NCI-H187 treated with DMSO at 0.1 percent for 48 hours (cell line): ENCODE results near the gene HSPA1L.
"Not testable (repeated sequence)": the region's sequence is repeated elsewhere in the genome, so short reads cannot be mapped to it uniquely, and the experiment has no call there.

Experiments used
- DNase-seq: peaks from one replicate; lab custom pipeline; 2025; lab: John Stamatoyannopoulos, UW

Gene HSPA1L

DNA sequence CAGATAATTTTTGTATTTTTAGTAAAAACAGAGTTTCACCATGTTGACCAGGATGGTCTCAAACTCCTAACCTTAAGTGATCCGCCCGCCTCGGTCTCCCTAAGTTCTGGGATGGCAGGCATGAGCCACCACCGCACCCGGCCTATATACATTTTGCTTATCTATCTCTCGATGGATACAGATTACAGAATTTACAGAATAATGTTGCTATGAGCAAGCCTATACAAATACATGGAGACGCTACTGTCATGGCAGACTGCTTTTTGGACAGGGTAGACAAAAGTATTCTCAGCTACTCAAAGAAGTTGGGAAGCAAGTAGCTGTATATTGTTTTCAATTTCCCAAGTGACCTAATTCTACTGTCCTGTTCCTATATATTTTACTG is 1.6 kb downstream of the HSPA1L start:
- DNase-seq, result no peak

DNA sequence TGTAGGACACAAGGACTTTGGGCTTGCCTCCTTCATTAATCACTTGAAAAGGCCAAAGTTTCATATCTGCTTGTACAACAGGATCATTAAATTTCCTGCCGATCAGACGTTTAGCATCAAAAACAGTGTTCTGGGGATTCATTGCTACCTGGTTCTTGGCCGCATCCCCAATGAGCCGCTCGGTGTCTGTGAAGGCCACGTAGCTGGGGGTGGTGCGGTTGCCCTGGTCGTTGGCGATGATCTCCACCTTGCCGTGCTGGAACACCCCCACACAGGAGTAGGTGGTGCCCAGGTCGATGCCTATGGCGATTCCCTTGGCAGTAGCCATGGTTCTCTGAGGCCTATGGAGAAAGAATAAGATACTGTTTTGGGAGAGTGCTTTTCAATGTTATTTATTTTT is 3.4 kb downstream of the HSPA1L start:
- no peak for DNase-seq

DNA sequence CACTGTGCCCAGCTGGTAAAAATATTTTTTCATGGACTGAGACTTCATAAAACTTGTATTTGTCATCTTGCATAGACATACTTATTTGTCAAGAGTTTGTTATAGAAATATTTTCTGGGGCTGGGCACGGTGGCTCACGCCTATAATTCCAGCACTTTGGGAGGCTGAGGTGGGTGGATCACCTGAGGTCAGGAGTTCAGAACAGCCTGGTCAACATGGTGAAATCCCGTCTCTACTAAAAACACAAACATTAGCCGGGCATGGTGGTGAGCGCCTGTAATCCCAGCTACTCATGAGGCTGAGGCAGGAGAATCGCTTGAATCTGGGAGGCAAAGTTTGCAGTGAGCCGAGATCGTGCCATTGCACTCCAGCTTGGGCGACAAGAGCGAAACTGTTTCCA is 6.5 kb downstream of the HSPA1L start:
- not testable (repeated sequence) for DNase-seq

DNA sequence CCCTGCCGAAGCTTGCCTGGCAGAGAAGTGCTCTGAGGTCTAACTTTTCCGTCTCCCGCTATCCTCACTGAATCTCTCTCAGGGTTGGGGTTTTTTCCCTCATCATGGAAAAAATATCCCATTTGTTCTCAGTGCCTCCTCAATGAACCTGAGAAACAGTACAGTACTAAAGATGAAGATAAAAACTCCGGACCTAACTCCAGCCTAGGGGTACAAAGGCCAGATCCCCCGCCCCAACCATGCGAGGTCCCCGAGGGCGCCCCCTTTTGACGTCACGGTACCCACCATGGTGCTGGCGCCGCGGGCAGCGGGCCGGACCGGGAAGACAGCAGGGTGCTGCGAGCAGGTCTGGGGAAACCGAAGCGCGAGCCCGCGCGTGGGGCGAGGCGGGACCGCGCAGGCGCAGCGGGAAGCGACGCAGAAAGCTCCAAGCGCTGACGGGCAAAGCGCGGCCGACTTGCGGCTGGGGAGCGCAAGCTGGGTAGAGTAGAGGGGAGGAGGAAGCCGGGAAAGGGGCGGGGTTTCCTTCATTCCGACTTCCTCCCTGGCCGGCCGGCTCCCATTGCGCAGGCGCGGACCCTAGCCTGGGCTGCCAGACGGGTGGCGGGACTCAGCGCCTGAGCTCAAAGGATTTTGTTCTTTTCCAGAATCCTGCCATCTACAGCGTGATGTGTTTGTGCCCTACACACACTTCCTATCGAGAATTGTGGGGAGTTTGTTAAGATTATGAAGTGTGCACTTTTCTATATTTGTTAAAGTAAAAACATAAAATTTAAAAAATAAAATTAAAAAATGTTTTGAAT is 8.4 kb downstream of the HSPA1L start, which contains the start of gene LSM2:
TSS of gene LSM2 (minus strand) at position 497 of the 803 bp plus-strand sequence. CDS start at position 288, 209 bp downstream.
- peak; percentile 75 for DNase-seq

DNA sequence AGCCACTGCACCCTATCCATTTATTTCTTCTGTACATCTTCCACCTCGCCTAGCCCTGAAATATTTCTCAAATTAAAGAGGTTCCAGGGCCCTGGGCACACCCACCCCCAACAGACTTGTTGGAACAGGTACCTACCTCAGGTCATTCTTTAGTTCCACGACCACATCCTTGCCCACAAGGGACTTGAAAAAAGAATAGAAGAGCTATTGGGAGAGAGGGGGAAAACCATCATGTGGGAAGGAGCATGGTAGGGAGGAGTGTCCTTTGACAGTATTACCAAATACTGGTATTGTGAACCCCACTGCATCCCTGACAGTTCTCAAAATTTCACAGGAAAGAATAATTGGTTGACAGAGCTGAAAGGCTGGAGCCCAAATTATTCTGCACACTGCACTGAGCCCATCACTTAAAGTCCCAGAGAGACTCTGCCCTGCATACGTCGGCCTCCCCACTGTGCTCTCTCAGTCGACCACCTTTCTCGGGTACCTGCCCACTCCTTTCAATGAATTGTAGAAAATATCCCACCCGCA is 9.1 kb downstream of the HSPA1L start:
- no peak for DNase-seq

GRCh38 chr6:31801031-31801927 is 13.8 kb downstream of the HSPA1L start:
- DNase-seq, result not testable (repeated sequence)

DNA sequence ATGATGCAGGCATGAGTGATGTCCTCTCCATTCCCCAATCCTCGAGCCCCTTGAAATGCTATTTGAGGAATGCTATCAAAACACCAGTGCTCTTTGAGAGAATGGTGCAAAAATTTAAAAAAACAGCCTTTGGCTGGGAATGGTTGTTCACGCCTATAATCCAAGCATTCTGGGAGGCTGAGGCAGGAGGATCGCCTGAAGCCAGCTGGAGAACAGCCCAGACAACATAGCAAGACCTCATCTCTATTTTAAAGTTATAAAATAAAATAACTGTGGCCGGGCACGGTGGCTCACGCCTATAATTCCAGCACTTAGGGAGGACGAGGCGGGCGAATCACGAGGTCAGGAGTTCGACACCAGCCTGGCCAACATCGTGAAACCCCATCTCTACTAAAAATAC is 15.3 kb downstream of the HSPA1L start:
- no peak for DNase-seq

- no peak for DNase-seq
These were observed 17.5 kb downstream of the HSPA1L start for GRCh38 chr6:31797588-31797987.

DNA sequence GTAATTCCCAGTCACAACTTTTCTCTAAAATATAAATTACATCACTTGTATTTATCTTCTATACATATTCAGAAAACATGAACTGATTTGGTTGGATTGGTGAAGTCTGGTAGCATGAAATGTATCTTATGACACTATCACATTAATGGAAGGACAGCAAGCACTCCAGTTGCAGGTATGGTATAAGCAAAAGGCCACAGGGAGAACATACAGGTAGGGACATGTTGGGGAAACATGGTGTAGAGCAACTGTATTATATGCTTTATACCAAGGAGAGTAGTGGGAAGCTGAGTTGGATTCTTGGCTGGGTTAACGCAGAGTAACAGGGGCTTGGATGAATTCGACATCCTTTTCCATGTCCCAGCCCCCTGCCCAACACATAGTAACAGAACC is 18.1 kb downstream of the HSPA1L start:
- DNase-seq, result no peak

GRCh38 chr6:31795616-31796298 is 19.3 kb downstream of the HSPA1L start, which contains the start of gene VARS1:
TSS of gene VARS1 (minus strand) at chr6:31795752. CDS start at chr6:31795217, 535 bp downstream.
- no peak for DNase-seq

- DNase-seq, result no peak
These were observed 20.0 kb downstream of the HSPA1L start for GRCh38 chr6:31794866-31795615.

DNA sequence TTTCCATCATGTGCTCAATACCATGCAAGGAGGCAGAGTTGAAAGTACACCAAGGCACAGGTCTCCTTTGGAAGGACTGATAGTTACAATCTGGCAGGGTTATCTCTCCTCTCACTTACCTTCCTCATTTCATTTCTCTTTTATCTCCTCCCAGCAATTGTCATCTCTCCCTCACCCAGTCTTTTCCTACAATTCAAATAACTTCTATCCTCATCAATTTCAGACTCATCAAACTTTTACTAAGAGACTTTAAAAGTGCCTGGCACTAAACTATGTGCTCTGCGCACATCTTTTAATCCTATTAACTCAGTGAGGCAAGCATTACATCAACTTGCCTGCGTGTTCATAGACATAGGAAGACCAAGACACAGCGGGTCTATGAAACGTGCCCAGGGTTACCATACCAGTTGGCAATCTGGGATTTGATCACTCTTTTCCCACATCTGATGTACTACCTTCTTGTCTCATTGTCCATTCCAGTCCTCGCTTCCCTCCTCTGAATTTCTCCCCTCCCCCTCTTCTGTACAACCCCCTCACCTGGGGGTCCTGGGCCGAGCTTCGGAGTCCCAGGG is 20.7 kb downstream of the HSPA1L start:
- DNase-seq, result no peak

DNA sequence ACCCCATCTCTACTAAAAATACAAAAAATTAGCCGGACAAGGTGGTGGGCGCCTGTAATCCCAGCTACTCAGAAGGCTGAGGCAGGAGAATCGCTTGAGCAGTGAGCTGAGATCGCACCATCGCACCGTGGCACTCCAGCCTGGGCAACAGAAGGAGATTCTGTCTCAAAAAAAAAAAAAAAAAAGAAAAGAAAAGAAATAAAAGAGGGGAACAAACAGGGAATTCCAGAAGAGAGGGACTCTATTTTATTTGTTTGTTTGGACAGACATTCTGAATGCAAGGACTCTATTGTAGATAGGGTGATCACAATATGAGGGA is 21.2 kb downstream of the HSPA1L start:
- DNase-seq, result not testable (repeated sequence)

DNA sequence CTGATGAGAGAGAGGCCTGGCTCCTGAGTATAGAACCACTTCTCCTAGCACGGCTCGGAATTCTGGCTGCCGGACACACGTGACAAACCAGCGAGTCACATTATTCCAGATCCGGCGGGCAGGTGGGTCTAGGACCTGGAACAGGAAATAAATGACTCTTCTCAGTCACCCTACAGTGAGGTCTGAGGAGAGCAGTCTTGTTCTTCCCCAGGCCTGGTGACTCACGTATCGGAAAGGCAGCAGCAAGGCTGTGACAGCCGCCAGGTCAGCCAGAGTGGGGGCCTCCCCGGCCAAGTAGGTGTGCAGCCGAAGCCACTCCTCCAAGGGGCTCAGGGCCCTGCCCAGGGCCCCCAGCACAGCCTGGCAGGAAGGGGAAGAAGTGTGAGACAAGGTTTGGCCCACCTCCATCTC is 22.3 kb downstream of the HSPA1L start:
- no peak for DNase-seq

DNA sequence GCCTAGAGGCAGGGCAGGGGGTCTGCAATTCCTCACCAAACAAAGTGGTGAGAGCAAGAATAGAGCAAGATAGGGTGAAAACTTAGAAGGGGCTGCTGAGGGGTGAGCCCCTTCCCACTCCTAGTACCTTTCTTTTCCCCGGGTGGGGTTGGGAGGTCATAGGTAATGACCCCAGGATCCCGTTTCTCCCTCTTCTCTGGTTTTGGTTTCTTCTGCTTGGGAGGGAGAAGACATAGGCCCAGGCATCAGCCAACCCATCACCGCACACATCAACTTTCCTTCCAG is 23.1 kb downstream of the HSPA1L start:
- DNase-seq, result no peak

DNA sequence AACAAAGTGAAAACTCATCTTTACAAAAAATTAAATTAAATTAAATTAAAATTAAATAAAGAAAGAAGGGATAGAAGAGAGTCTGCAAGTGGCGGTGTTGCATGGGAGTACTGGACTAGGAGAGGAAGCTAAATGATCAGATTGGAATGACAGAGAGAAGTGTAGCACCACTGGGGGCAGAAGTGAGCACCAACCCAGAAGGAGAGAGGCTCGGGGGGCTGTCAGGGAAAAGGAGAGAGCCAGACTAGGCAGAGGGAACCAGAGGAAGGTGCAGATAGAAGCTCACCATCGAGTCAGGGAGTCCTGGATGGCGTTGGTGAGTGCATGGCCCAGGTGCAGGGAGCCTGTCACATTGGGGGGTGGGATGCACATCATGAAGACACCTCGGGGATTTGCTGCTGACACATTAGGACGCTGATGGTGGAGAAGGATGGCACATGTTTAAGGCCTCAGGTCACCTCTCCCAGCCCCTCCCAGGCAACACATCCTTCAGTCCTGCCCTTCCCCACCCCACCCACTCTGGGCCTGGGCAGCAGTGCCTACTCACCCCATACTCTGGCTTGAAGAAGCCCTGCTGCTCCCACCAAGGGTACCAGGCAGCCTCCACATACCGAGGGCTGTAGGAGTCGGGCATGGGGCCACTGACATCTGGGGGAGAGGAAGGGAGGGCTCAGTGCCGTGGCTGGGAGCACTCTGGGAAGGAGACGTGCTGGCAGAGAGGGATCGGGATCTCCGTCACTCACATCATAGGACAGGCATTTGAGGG is 23.6 kb downstream of the HSPA1L start:
- no peak for DNase-seq

DNA sequence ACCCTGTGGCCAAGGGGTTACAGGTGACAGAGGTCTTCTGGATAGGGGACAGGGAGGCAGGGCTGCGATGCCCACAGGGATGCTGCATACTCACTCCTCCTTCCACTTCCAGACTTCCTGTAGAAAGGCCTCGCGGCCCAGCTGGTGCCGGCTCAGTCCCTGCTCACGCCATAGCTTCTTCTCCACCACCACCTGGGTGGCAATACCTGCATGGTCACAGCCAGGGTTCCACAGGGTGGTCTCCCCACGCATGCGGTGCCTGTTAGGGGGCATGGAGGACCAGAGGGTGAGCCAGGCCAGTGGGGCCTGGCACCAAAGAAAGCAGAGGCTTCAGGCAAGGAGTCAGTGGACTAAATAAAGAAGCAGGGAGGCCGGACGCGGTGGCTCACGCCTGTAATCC is 29.6 kb downstream of the HSPA1L start:
- DNase-seq, result no peak

DNA sequence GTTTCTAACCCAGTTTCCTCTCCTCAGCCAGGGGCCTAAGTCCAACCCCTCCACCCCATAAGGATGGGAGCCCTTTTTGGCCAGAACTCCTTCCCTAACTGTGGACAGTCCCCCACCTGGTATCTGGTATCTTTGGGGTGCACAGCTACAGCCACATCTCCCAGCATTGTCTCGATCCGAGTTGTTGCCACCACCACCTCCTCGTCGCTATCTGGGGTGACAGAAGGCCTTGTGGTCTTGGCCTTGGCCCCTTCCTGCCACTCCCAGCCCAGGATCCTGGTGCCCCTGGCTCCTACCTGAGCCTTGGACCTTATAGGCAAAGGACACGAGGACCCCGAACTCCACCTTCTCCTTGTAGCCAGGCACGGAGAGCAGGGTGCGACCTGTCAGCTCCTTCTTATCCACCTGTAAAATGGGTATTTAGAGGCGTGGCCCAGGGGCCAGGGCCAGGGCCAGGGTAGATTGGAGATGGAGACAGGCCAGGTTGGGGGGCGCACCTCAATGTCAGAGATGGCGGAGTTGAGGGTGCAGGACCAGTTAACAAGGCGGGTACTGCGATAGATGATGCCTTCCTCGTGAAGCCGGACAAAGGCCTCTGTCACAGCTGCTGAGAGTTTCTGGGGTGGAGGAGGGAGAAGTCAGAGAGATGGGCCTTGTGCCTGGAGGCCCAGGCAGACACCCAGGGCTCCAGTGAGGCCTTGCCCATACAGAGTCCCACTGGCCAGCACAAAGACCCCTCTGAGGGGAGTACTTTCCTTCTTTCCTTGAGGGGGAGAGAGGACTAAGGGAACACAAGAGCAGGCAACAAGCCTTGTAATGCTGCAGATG is 30.8 kb downstream of the HSPA1L start:
- DNase-seq, result no peak

- no peak for DNase-seq
These were observed 32.8 kb downstream of the HSPA1L start for GRCh38 chr6:31782126-31782855.
